HAP-1 (cell line): Measurements from ENCODE around the gene RNASE8.
A peak's percentile ranks its signal among the peaks of the same experiment; 100 is the strongest.
"Not testable (repeated sequence)": the region's sequence is repeated elsewhere in the genome, so short reads cannot be mapped to it uniquely, and the experiment has no call there.

Experiments
- DNase-seq, 2 experiments: peaks; one replicate each; pipeline ENCODE4 v3.0.0-alpha.2; 2016 to 2020; ENCODE audit warnings: low spot score in 2 of 2
- H3K27me3 ChIP-seq: fragments of 250-450 bp; sonication (Bioruptor Pico); 2 replicates; pipeline ENCODE4 v1.5.1; 2020; ENCODE audit warnings: low read depth, mild to moderate bottlenecking, moderate library complexity
- H3K36me3 ChIP-seq: fragments of 250-450 bp; sonication (Bioruptor Pico); replicated peaks from 2 replicates; pipeline ENCODE4 v1.5.1; 2020; ENCODE audit warnings: mild to moderate bottlenecking
- H3K4me1 ChIP-seq: fragments of 250-450 bp; sonication (Bioruptor Pico); 2 replicates; pipeline ENCODE4 v1.5.1; 2020; ENCODE audit warnings: mild to moderate bottlenecking
- H3K4me3 ChIP-seq: fragments of 250-450 bp; sonication (Bioruptor Pico); 2 replicates; pipeline ENCODE4 v1.5.1; 2020; ENCODE audit warnings: mild to moderate bottlenecking, moderate library complexity
- H3K9me3 ChIP-seq: fragments of 250-450 bp; sonication (Bioruptor Pico); 2 replicates; pipeline ENCODE4 v1.5.1; 2020; ENCODE audit warnings: mild to moderate bottlenecking, moderate library complexity
- in situ Hi-C: fragments of 300-500 bp; cut with MboI; formaldehyde crosslinking; loops from 3 replicates; pipeline ENCODE4 v1.14.3; 2020; ENCODE audit warnings: low sequenced_read_pairs, inconsistent platforms, mixed read lengths

RNASE8 gene

DNA sequence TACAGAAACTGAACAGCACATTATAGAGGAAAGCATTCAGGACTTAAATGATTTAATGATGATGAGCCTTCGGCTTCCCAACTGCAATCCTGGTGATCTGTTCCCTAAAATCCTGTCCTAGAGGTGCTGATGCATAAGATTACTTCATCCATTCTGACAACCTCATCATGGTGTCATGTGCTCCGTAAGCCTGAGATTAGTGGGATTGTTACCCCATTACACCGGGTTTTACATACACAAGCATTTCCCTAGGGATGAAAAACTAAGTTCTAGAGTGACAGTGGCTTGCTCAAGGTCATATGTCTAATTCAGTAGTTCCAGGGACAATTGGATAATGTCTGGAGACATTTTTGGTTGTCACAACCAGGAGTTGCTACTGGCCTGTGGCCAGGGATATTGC is 20.5 kb upstream of the RNASE8 start:
- in situ Hi-C loops: no loop called here
- no peaks in the 10 kb centered on the region; the same call in none of the 2 replicates for H3K27me3 ChIP-seq
- H3K36me3 ChIP-seq: no peaks in the 10 kb centered on the region
- H3K4me1 ChIP-seq: no peaks in the 10 kb centered on the region
- no peaks in the 10 kb centered on the region for H3K9me3 ChIP-seq
- H3K4me3 ChIP-seq: no peak overlapping the region
- no peak for DNase-seq

DNA sequence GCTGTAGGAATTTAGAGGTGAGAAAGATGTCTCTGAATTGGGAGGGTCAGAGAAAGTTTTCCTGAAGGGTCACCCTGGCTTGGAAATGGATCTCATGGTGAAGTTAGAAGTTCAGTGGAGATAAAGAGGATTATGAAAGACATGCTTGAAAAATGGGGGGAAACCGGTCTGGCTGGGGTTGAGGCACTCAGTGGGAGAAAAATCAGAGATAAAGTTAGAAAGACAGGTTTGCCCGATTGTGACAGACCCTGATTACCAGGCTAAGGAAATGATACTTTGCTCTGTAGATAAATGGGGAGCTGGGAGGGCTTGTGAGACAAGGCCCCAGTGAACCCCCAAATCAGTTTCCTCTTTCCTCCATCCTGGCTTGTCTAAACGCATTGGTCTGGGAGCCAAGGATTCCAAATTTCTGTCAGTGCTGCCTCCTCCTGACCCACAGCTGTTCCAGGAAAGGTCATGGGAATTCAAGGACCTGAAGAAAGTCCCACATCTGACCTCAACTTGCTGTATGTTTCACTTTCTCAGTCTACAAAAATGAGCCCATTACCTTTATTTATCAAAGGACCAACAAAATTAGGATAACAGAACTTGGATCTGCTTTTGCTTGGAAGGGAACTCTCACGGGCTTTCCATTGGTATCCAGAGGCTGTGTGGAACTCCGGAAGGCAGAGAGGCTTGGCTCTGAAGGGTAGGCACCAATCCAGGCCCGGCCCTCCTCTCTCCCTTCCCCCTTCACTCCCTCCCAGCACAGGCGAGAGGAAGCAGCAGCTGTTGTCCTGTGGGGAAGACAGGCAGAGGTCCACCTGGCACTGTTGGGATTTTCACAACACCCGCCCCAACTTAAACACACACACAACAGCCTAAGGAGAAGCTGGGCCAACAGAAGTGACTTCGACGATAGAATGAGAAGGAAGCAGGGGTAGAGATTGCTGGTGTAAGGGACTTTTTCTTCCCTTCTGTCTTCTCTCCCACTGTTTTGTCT is 18.9 kb upstream of the RNASE8 start:
- in situ Hi-C loops: no loop called here
- no peaks in the 10 kb centered on the region for H3K4me1 ChIP-seq
- H3K36me3 ChIP-seq: no peaks in the 10 kb centered on the region
- no peak overlapping the region for H3K4me3 ChIP-seq
- no peaks in the 10 kb centered on the region; the same call in none of the 2 replicates for H3K27me3 ChIP-seq
- no peak for DNase-seq
- no peaks in the 10 kb centered on the region for H3K9me3 ChIP-seq

DNA sequence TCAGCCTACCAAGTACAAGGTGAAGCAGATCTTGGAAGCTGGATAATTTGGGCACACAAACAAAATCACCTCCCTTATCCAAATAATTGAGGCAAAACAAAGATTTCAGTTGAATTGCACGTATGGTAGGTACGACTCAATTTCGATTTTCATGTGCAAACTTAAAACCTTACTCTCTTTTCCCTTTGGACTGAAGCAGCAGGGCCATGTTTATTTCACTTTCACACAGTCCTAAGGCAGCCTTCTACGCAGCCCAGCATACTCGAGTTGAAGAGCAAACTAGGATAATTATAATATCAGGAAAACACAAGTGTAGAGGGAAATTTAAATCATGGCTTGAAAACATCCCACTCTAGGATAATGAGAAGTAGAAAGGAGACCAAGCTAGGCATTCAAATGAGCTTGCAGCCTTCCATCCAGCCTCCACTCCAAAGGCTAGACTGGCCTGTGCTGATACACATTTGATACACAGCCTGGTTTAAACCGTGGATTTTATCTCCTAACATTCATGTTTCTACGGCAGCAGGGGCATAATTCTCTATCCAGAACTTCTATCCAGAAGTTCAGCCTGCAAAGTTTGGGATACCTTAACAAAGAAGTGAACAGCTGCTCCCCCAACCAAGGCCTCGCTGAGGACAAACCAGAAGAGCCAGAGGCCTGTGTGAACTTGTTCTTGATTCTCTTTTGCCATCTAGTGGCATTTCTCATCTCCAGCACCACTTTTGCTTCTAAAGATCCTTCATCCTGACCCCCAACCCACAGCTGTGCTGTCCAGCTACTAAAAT is 17.8 kb upstream of the RNASE8 start:
- Histone ChIP-seq H3K27me3 (peaks cover 3% of the 10 kb centered on the region), H3K4me3 (no peak overlapping the region), H3K4me1 (no peaks in the 10 kb centered on the region), H3K9me3 (no peaks in the 10 kb centered on the region), H3K36me3 (no peaks in the 10 kb centered on the region)
- in situ Hi-C loops: no loop called here
- peak; percentile 50 to 73 for DNase-seq

DNA sequence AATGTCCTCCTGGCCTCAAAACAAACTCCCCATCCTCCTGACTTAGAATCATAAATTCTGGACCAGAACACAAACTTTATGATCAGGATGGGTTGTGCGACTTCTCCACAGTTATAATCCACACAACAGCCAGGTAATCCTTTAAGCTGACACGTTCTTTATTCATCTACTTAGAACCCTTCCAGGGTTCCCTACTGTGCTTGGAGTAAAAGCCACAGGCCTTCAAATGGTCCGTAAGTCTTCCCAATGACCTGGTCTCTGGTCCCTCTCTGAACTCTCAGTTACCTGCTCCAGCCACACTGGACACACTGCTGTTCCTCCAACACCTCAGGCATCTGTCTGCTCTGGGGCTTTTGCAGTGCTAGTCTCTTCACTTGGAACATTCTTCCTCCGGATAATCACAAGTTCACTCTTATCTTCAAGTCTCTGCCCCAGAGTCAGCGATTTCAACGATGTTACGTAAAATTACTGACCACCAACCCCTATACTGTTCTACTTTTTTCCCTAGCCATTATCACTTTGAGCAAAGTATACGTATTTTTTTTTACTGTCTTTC is 17.2 kb upstream of the RNASE8 start:
- in situ Hi-C loops: no loop called here
- no peak overlapping the region for H3K4me3 ChIP-seq
- H3K27me3 ChIP-seq: peaks cover 6% of the 10 kb centered on the region
- H3K9me3 ChIP-seq: no peaks in the 10 kb centered on the region
- H3K4me1 ChIP-seq: no peaks in the 10 kb centered on the region
- DNase-seq: no peak
- no peaks in the 10 kb centered on the region for H3K36me3 ChIP-seq

DNA sequence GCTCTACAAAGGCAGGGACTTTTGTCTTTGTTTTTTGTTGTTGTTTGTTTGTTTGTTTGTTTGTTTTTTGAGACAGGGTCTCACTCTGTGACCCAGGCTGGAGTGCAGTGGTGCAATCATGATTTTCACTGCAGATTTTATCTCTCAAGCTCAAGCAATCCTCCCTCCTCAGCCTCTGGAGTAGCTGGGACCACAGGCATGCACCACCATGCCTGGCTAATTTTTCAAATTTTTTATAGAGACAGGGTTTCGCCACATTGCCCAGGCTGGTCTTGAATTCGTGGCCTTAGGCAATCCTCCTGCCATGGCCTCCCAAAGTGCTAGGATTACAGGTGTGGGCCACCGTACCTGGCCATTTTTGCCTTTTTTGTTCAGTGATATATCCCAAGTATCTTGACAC is 16.7 kb upstream of the RNASE8 start:
- DNase-seq, H3K4me3 ChIP-seq, H3K36me3 ChIP-seq, H3K27me3 ChIP-seq, H3K4me1 ChIP-seq, in situ Hi-C loops, H3K9me3 ChIP-seq: not testable (repeated sequence)

DNA sequence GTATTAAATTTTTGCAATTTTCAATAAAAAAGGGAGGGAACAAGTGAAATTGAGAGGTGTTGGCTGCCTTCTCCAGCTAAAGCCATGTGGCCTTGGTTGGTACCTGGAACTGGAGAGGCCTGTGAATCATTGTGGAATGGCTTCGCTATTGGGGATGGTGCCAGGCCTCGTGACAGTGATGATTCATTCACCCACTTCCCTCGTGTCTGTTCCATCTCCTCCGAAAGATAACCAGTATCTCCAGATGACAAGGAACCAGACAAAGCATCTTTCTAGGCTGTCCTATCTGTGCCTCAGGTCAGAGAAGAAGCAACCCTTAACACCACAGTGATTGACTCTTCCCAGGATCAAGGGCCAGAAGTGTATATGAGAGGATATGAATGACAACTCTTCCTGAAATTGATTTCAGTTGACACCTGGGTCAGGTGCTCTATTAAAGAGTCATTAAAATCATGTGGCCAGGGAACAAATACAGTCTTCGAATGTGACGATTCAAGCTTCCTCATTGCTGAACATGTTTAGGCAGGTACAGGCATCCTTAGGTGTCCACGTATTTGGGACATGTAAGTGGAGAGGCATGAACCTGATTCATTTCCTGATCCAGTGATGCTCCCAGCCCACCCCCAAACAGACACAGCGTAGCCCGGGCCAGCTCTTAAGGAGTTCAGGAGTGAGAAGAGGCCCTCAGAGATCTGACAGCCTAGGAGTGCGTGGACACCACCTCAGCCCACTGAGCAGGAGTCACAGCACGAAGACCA is 15.8 kb upstream of the RNASE8 start, which contains the start of gene RNASE7:
TSS of gene RNASE7 (plus strand) at position 687 of the 758 bp plus-strand sequence. CDS start 631 bp downstream, outside the sequence.
- Histone ChIP-seq H3K9me3 (no peaks in the 10 kb centered on the region), H3K4me3 (no peak within 1 kb of the TSS), H3K27me3 (peaks cover 6% of the 10 kb centered on the region), H3K4me1 (no peaks in the 10 kb centered on the region), H3K36me3 (no peaks in the 10 kb centered on the region)
- DNase-seq: no peak
- in situ Hi-C loops: no loop called here

DNA sequence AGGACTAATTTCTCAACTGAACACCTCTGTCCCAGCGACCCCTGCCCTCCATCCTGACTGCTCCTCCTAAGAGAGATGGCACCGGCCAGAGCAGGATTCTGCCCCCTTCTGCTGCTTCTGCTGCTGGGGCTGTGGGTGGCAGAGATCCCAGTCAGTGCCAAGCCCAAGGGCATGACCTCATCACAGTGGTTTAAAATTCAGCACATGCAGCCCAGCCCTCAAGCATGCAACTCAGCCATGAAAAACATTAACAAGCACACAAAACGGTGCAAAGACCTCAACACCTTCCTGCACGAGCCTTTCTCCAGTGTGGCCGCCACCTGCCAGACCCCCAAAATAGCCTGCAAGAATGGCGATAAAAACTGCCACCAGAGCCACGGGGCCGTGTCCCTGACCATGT is 14.7 kb upstream of the RNASE8 start:
- Histone ChIP-seq H3K9me3 (no peaks in the 10 kb centered on the region), H3K27me3 (peaks cover 6% of the 10 kb centered on the region), H3K36me3 (no peaks in the 10 kb centered on the region), H3K4me3 (no peak overlapping the region), H3K4me1 (no peaks in the 10 kb centered on the region)
- in situ Hi-C loops: no loop called here
- no peak for DNase-seq

DNA sequence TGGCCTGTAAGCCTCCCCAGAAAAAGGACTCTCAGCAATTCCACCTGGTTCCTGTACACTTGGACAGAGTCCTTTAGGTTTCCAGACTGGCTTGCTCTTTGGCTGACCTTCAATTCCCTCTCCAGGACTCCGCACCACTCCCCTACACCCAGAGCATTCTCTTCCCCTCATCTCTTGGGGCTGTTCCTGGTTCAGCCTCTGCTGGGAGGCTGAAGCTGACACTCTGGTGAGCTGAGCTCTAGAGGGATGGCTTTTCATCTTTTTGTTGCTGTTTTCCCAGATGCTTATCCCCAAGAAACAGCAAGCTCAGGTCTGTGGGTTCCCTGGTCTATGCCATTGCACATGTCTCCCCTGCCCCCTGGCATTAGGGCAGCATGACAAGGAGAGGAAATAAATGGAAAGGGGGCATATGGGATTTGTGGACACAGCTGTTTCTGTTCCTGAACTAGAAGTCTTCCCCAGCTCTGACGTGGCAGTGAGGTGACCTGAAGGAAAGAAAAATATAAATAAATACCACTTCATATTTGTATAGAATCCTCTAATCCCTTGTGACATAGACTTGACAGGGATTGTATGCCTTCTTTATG is 14.1 kb upstream of the RNASE8 start:
- peaks cover 6% of the 10 kb centered on the region for H3K27me3 ChIP-seq
- no peaks in the 10 kb centered on the region for H3K9me3 ChIP-seq
- no peak overlapping the region for H3K4me3 ChIP-seq
- H3K4me1 ChIP-seq: no peaks in the 10 kb centered on the region
- no peak for DNase-seq
- no peaks in the 10 kb centered on the region for H3K36me3 ChIP-seq
- in situ Hi-C loops: no loop called here

DNA sequence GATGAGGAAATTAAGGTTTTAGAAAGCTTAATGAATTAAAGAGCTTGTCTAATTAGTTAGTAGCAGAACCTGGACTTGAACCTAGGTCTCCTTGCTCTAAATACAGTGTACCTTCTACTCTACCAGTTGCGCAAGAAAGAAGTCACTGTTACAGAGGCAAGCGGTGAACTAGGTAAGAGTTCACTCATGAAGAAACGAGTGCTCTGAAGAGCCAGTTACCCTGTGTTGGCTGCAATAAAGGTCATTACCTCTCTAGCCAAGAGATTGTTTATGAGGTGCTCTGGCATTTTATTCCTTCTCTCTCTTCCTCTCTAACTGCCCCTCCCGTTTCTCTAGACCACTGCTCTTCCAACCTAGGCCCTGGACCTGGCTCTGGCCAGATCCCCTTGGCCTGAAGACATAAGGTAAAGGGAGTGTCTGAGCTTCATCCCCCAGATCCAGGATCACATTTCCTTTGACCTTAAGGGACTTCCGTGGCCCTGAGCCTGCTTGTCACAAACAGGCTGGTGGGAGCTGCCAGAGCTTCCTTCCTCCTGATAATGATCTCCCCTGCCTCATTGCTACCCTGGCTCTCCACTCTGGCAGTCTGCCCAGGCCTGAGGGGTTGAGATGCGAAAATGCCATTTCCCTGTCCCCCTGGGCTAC is 13.5 kb upstream of the RNASE8 start:
- Histone ChIP-seq H3K9me3 (no peaks in the 10 kb centered on the region), H3K4me3 (no peak overlapping the region), H3K4me1 (no peaks in the 10 kb centered on the region), H3K27me3 (peaks cover 6% of the 10 kb centered on the region; the same call in 1 of the 2 replicates), H3K36me3 (no peaks in the 10 kb centered on the region)
- in situ Hi-C loops: no loop called here
- no peak for DNase-seq

DNA sequence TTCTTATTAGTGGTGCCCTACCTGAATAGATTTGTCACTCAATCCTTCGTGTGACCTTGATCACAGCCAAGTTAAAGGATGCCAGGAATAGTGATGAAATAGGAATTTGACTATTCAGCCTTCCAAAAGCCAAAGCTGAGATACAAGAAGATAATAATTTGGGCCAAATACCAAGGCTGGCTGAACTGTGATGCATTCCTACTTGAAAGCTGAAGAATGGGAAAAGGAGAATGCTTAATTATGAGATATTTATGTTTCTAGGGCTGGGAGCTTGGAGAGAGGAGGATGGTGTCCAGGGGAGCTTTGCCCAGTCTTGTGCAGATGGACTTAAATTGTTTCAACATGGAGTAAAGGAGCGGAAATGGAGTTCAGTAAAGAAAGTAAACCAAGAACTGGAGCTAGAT is 10.2 kb upstream of the RNASE8 start:
- no peaks in the 10 kb centered on the region for H3K4me1 ChIP-seq
- no peak overlapping the region for H3K4me3 ChIP-seq
- no peaks in the 10 kb centered on the region for H3K36me3 ChIP-seq
- DNase-seq: no peak
- H3K27me3 ChIP-seq: peaks cover 6% of the 10 kb centered on the region; the same call in 1 of the 2 replicates
- H3K9me3 ChIP-seq: no peaks in the 10 kb centered on the region
- in situ Hi-C loops: no loop called here

DNA sequence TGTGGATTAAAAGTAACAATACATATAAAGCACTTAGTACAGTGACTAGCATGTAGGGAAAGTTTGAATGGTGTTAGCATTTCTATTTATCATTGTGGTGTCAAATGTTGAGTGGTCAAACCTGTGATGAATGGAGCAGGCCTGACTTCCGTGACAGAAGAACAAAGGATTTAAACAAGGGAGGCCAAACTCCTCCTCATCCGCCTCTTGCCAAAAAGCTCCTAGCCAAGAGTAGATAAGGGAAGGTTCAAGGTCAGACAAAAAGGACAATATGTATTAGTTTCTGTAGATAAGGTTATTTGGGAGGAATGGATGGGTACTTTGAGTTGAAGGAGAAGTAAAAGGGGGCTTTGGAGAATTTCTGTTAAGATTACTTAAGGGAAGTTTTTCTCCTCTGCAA is 9.0 kb upstream of the RNASE8 start:
- no peaks in the 10 kb centered on the region for H3K4me1 ChIP-seq
- no peak overlapping the region for H3K4me3 ChIP-seq
- no peaks in the 10 kb centered on the region for H3K9me3 ChIP-seq
- H3K36me3 ChIP-seq: no peaks in the 10 kb centered on the region
- peak in 1 of 2 experiments; percentile 24 for DNase-seq
- peaks cover 6% of the 10 kb centered on the region; the same call in 1 of the 2 replicates for H3K27me3 ChIP-seq
- in situ Hi-C loops: no loop called here

DNA sequence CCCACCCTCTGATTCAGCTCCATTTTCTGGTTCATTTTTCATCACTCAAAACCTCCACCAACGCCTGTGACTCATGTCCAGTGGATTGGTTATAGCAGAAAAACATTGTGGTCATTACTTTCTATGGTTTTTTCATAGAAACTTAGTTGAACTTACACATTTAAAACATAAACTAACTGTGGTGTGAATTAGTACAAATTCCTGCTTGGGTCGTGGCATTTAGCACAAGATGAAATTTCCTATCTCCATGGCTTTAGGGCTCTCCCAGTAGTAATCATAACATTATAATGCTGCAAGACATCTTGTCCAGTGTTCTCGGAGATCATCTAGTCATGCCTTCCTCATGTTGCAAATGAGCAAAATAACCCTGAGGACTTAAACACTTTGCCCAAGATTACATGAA is 8.3 kb upstream of the RNASE8 start:
- Histone ChIP-seq H3K9me3 (no peaks in the 10 kb centered on the region), H3K4me3 (no peak overlapping the region), H3K36me3 (no peaks in the 10 kb centered on the region), H3K4me1 (no peaks in the 10 kb centered on the region), H3K27me3 (peaks cover 6% of the 10 kb centered on the region; the same call in 1 of the 2 replicates)
- in situ Hi-C loops: no loop called here
- no peak for DNase-seq
